Measurements from ENCODE around the gene AHSP.

DNA sequence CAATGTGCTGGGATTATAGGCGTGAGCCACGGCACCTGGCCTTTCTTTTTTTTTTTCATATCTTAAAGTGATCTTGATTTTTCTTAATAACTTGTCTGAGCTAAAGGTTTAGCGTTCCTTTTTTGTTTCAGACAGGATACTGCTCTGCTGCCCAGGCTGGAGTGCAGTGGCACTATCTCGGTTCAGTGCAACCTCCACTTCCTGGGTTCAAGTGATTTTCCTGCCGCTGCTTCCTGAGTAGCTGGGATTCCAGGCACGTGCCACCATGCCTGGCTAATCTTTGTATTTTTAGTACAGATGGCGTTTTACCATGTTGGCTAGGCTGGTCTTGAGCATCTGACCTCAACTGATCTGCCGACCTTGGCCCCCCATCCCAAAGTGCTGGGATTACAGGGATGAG is 23.5 kb upstream of the AHSP start:
- TF ChIP-seq POLR2AphosphoS5 (IDR thresholded peaks at IDR 0.05; ENCODE audit: low read depth, low read length) (no peak), POLR2A (IDR thresholded peaks at IDR 0.05; ENCODE audit: low read depth, low read length) (no peak), TAF1 (IDR thresholded peaks at IDR 0.05; ENCODE audit: borderline replicate concordance, low read depth, low read length) (no peak)
